ENCODE measurements around the gene KLF14.

DNA sequence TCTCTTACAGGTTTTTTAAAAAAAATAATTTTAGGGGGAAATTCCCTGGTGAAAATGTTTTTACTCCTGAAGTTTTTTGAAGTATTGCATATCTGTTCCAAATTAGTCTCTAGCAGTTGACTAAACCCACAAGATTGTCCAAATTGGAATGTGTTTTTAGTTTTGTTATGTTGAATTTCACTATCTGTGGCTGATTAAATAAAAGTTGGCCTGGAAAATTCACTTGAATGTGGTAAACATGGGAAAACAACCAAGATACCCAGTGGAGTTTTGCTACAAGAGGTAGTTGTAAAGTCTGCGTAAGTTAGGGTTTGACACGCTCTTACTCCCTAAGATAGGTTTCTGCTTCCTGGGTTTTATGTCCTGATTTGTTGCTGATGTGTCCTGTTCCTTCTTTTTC, 51.0 kb downstream of the KLF14 start:
- TF ChIP-seq, protein P1, sequence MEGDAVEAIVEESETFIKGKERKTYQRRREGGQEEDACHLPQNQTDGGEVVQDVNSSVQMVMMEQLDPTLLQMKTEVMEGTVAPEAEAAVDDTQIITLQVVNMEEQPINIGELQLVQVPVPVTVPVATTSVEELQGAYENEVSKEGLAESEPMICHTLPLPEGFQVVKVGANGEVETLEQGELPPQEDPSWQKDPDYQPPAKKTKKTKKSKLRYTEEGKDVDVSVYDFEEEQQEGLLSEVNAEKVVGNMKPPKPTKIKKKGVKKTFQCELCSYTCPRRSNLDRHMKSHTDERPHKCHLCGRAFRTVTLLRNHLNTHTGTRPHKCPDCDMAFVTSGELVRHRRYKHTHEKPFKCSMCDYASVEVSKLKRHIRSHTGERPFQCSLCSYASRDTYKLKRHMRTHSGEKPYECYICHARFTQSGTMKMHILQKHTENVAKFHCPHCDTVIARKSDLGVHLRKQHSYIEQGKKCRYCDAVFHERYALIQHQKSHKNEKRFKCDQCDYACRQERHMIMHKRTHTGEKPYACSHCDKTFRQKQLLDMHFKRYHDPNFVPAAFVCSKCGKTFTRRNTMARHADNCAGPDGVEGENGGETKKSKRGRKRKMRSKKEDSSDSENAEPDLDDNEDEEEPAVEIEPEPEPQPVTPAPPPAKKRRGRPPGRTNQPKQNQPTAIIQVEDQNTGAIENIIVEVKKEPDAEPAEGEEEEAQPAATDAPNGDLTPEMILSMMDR (conservative IDR thresholded peaks at IDR 0.05 in 1 of 2, IDR thresholded peaks at IDR 0.05 in 1 of 2; ENCODE audit: extremely low read depth in 1 of 2, insufficient read depth in 1 of 2, low read depth in 1 of 2, low read length in 2 of 2): no peak
- TF ChIP-seq EZH2 (IDR thresholded peaks at IDR 0.05; ENCODE audit: borderline replicate concordance, low read length): no peak

Measured in mammary epithelial cell (primary cell).